IPS DF 4.7 (cell line): ENCODE data around the gene MADCAM1.
"Not testable (repeated sequence)": the region's sequence is repeated elsewhere in the genome, so short reads cannot be mapped to it uniquely, and the experiment has no call there.

ENCODE experiments used
- DNase-seq: peaks from one replicate; pipeline ENCODE4 v3.0.0-alpha.2; 2013; ENCODE audit warnings: low spot score; ENCODE audit errors: extremely low read depth

The MADCAM1 gene

GRCh38 chr19:496112-496665, at the start of gene MADCAM1:
TSS of gene MADCAM1 (plus strand) at chr19:496486. CDS start at chr19:496500, 14 bp downstream.
- DNase-seq, result no peak

- no peak for DNase-seq
Observed at GRCh38 chr19:447064-447426, 49.2 kb upstream of the MADCAM1 start.

GRCh38 chr19:447816-448560, 48.3 kb upstream of the MADCAM1 start:
- DNase-seq, result no peak

GRCh38 chr19:449916-450315, 46.4 kb upstream of the MADCAM1 start:
- no peak for DNase-seq

- DNase-seq, result not testable (repeated sequence)
Observed at GRCh38 chr19:450912-451481, 45.3 kb upstream of the MADCAM1 start.

- no peak for DNase-seq
Observed at GRCh38 chr19:452829-453228, 43.5 kb upstream of the MADCAM1 start.

- DNase-seq, result no peak
Observed at GRCh38 chr19:453606-454005, 42.7 kb upstream of the MADCAM1 start.

- no peak for DNase-seq
Observed at GRCh38 chr19:455031-455705, 41.1 kb upstream of the MADCAM1 start.

- DNase-seq, result no peak
Observed at GRCh38 chr19:455851-456546, 40.3 kb upstream of the MADCAM1 start.

GRCh38 chr19:456547-457110, 39.7 kb upstream of the MADCAM1 start:
- no peak for DNase-seq

GRCh38 chr19:457636-458035, 38.6 kb upstream of the MADCAM1 start:
- no peak for DNase-seq

GRCh38 chr19:458091-459042, 37.9 kb upstream of the MADCAM1 start:
- DNase-seq, result no peak

- no peak for DNase-seq
Observed at GRCh38 chr19:459724-460511, 36.4 kb upstream of the MADCAM1 start.

GRCh38 chr19:460877-461720, 35.2 kb upstream of the MADCAM1 start, which contains the start of gene SHC2:
TSS of gene SHC2 (minus strand) at chr19:461033. CDS start at chr19:460996, 37 bp downstream.
- DNase-seq, result no peak

- no peak for DNase-seq
Observed at GRCh38 chr19:461721-462551, 34.4 kb upstream of the MADCAM1 start.

GRCh38 chr19:463483-464207, 32.6 kb upstream of the MADCAM1 start:
- DNase-seq, result no peak

GRCh38 chr19:464208-464545, 32.1 kb upstream of the MADCAM1 start:
- no peak for DNase-seq
